ENCODE measurements around the gene RUNX2.

The RUNX2 gene

GRCh38 chr6:45433533-45434380 lies 105.6 kb downstream of the RUNX2 start:
- Histone ChIP-seq H3K4me2 (ENCODE audit: low read length) (no peak overlapping the region), H3K27ac (ENCODE audit: low read depth, low read length, poor library complexity, severe bottlenecking) (no peak overlapping the region)

GRCh38 chr6:45434381-45434700 lies 106.2 kb downstream of the RUNX2 start:
- no peak overlapping the region for H3K4me3 ChIP-seq (ENCODE audit: low read depth, low read length, poor library complexity, severe bottlenecking)
- H3K4me1 ChIP-seq (ENCODE audit: insufficient read depth, low read length, severe bottlenecking), result no peaks in the 10 kb centered on the region
- H3K27ac ChIP-seq (ENCODE audit: low read depth, low read length, poor library complexity, severe bottlenecking), result no peak overlapping the region
- H3K4me2 ChIP-seq (ENCODE audit: low read length), result no peak overlapping the region
- no peaks in the 10 kb centered on the region for H4K20me1 ChIP-seq (ENCODE audit: insufficient read depth, low read length)
- H3K27me3 ChIP-seq (ENCODE audit: insufficient read depth, low read length), result no peaks in the 10 kb centered on the region
- H3K79me2 ChIP-seq (ENCODE audit: insufficient read depth, low read length), result no peaks in the 10 kb centered on the region
- no peaks in the 10 kb centered on the region for H3F3A ChIP-seq (ENCODE audit: insufficient read depth, low read length)
- no peaks in the 10 kb centered on the region for H3K36me3 ChIP-seq (ENCODE audit: insufficient read depth, low read length)
- no peaks in the 10 kb centered on the region for H3K9me3 ChIP-seq (ENCODE audit: low read length)
- no peak overlapping the region for H2AFZ ChIP-seq (ENCODE audit: low read length)
- H3K9me2 ChIP-seq (ENCODE audit: low read depth, low read length), result 0 out of 2 replicates have a peak, but pooled peaks cover 3% of the 10 kb centered on the region
- TF ChIP-seq CTCF (IDR thresholded peaks at IDR 0.05; ENCODE audit: low read length), result no peak
- no peak for TF ChIP-seq EZH2 (IDR thresholded peaks at IDR 0.05; ENCODE audit: borderline replicate concordance, low read length)
- H3K9ac ChIP-seq (ENCODE audit: low read length), result no peak overlapping the region

More at GRCh38 chr6:45433533-45434380, 105.6 kb downstream of the RUNX2 start:
- Histone ChIP-seq H4K20me1 (ENCODE audit: insufficient read depth, low read length) (no peaks in the 10 kb centered on the region), H3K79me2 (ENCODE audit: insufficient read depth, low read length) (no peaks in the 10 kb centered on the region), H3K36me3 (ENCODE audit: insufficient read depth, low read length) (no peaks in the 10 kb centered on the region), H3K9ac (ENCODE audit: low read length) (no peak overlapping the region), H3K9me3 (ENCODE audit: low read length) (no peaks in the 10 kb centered on the region), H2AFZ (ENCODE audit: low read length) (no peak overlapping the region), H3K4me1 (ENCODE audit: insufficient read depth, low read length, severe bottlenecking) (no peaks in the 10 kb centered on the region), H3K27me3 (ENCODE audit: insufficient read depth, low read length) (no peaks in the 10 kb centered on the region), H3K4me3 (ENCODE audit: low read depth, low read length, poor library complexity, severe bottlenecking) (no peak overlapping the region), H3F3A (ENCODE audit: insufficient read depth, low read length) (no peaks in the 10 kb centered on the region), H3K9me2 (ENCODE audit: low read depth, low read length) (0 out of 2 replicates have a peak, but pooled peaks cover 3% of the 10 kb centered on the region)
- TF ChIP-seq CTCF (IDR thresholded peaks at IDR 0.05; ENCODE audit: low read length) (no peak), EZH2 (IDR thresholded peaks at IDR 0.05; ENCODE audit: borderline replicate concordance, low read length) (no peak)

GRCh38 chr6:45436544-45437438 lies 108.7 kb downstream of the RUNX2 start:
- Histone ChIP-seq H3K4me2 (ENCODE audit: low read length) (no peak overlapping the region), H3K9me2 (ENCODE audit: low read depth, low read length) (0 out of 2 replicates have a peak, but pooled peaks cover 3% of the 10 kb centered on the region), H3K36me3 (ENCODE audit: insufficient read depth, low read length) (no peaks in the 10 kb centered on the region), H4K20me1 (ENCODE audit: insufficient read depth, low read length) (no peaks in the 10 kb centered on the region), H3K27me3 (ENCODE audit: insufficient read depth, low read length) (no peaks in the 10 kb centered on the region), H3K4me1 (ENCODE audit: insufficient read depth, low read length, severe bottlenecking) (no peaks in the 10 kb centered on the region), H3K79me2 (ENCODE audit: insufficient read depth, low read length) (no peaks in the 10 kb centered on the region), H3K27ac (ENCODE audit: low read depth, low read length, poor library complexity, severe bottlenecking) (no peak overlapping the region), H3F3A (ENCODE audit: insufficient read depth, low read length) (no peaks in the 10 kb centered on the region), H3K9me3 (ENCODE audit: low read length) (no peaks in the 10 kb centered on the region), H3K4me3 (ENCODE audit: low read depth, low read length, poor library complexity, severe bottlenecking) (no peak overlapping the region), H2AFZ (ENCODE audit: low read length) (no peak overlapping the region), H3K9ac (ENCODE audit: low read length) (no peak overlapping the region)
- TF ChIP-seq EZH2 (IDR thresholded peaks at IDR 0.05; ENCODE audit: borderline replicate concordance, low read length), result no peak
- TF ChIP-seq CTCF (IDR thresholded peaks at IDR 0.05; ENCODE audit: low read length), result no peak

Measured in OCI-LY1 (cell line).